Smooth muscle cell (in vitro differentiated cells): ENCODE measurements around the gene SIAH2. TPM values are rescaled to one million over a fixed set of nuclear protein-coding genes. Genes with fewer than 3 reads are reported as not detected.

Experiments used
- DNase-seq: peaks from one replicate; lab custom pipeline; 2025; ENCODE audit not compliant: unreplicated experiment; lab: John Stamatoyannopoulos, UW
- H2AFZ ChIP-seq: fragments of 200-600 bp; sonication (generic); 2 replicates; pipeline ENCODE4 v1.6.0; 2016; ENCODE audit warnings: antibody characterized with exemption, low read depth, mild to moderate bottlenecking
- H3F3A ChIP-seq: fragments of 200-600 bp; sonication (generic); 2 replicates; pipeline ENCODE4 v1.6.0; 2017; ENCODE audit warnings: antibody characterized with exemption, low read depth
- H3K27ac ChIP-seq: fragments of 200-600 bp; sonication (generic); 2 replicates; pipeline ENCODE4 v1.5.1; 2016; ENCODE audit warnings: low read depth, mild to moderate bottlenecking
- H3K27me3 ChIP-seq: fragments of 200-600 bp; sonication (generic); 2 replicates; pipeline ENCODE4 v1.6.1; 2016; ENCODE audit warnings: low read depth, mild to moderate bottlenecking
- H3K36me3 ChIP-seq: fragments of 200-600 bp; sonication (generic); 2 replicates; pipeline ENCODE4 v1.5.1; 2016; ENCODE audit warnings: low read depth
- H3K4me1 ChIP-seq: fragments of 200-600 bp; sonication (generic); 2 replicates; pipeline ENCODE4 v1.5.1; 2016; ENCODE audit warnings: low read depth
- H3K4me2 ChIP-seq: fragments of 200-600 bp; sonication (generic); 2 replicates; pipeline ENCODE4 v1.6.0; 2016; ENCODE audit warnings: mild to moderate bottlenecking
- H3K4me3 ChIP-seq: fragments of 200-600 bp; sonication (generic); 2 replicates; pipeline ENCODE4 v1.5.1; 2016; ENCODE audit warnings: mild to moderate bottlenecking
- H3K79me2 ChIP-seq: fragments of 200-600 bp; sonication (generic); 2 replicates; pipeline ENCODE4 v1.6.0; 2016; ENCODE audit warnings: low read depth, mild to moderate bottlenecking
- H3K9ac ChIP-seq: fragments of 200-600 bp; sonication (generic); 2 replicates; pipeline ENCODE4 v1.6.0; 2016; ENCODE audit warnings: low read depth
- H3K9me3 ChIP-seq: fragments of 200-600 bp; sonication (generic); replicated peaks from 2 replicates; pipeline ENCODE4 v1.5.1; 2016; ENCODE audit warnings: low read depth
- H4K20me1 ChIP-seq: fragments of 200-600 bp; sonication (generic); 2 replicates; pipeline ENCODE4 v1.6.0; 2016; ENCODE audit warnings: low read depth
- WGBS: methylation state at CpG from one replicate; pipeline ENCODE4 v1.1.7; 2016; ENCODE audit warnings: low lambda C conversion rate; 5-methylcytosine and 5-hydroxymethylcytosine counted together
- polyA plus RNA-seq: library from polyadenylated mRNA; unstranded; fragments of >200 nt; fragmentation: Nextera tagmentation; extraction: Ambion mirVana; gene quantifications from 2 replicates; pipeline ENCODE4 v1.2.1, GENCODE V29; 2016
- total RNA-seq: library from RNA; depleted of rRNA; stranded (reverse); fragments of >200 nt; gene quantifications from 2 replicates; pipeline ENCODE4 v1.2.3, GENCODE V29; 2014
- TF ChIP-seq, protein P1 (sequence below): fragments of 200-600 bp; sonication (generic); IDR thresholded peaks from 2 replicates; pipeline ENCODE4 v1.5.1; 2017; ENCODE audit warnings: borderline replicate concordance, mild to moderate bottlenecking, antibody characterized with exemption; ENCODE audit not compliant: insufficient read depth, poor library complexity, severe bottlenecking

SIAH2 gene
- total and polyA plus RNA-seq, 2 experiments from 2014 or later, result 43.9 to 44.9 TPM

DNA sequence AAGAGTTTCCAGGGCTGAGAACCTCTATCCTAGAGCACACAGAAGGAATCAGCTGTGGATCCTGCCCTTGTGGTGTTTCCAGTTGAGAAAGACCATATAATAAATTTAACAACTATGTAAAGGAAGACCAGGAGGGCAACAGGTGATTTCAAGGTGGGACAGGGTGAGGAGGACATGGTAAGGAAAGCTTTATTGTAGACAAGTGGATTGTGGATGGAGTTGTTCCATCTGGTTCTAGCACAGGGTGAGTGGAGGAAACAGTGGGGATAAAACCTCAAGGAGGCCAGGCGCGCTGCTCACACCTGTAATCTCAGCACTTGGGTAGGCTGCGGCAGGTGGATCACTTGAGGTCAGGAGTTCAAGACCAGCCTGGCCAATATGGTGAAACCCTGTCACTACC, 17.1 kb downstream of the SIAH2 start:
- Histone ChIP-seq H3K27me3 (no peaks in the 10 kb centered on the region), H3K79me2 (peaks cover 82% of the 10 kb centered on the region), H3K4me3 (no peak overlapping the region), H3K4me1 (peaks cover 16% of the 10 kb centered on the region), H3K27ac (no peak overlapping the region), H2AFZ (no peak overlapping the region), H3K9me3 (no peaks in the 10 kb centered on the region), H3K36me3 (no peaks in the 10 kb centered on the region), H4K20me1 (peaks cover 98% of the 10 kb centered on the region), H3K9ac (no peak overlapping the region), H3F3A (peaks cover 12% of the 10 kb centered on the region), H3K4me2 (no peak overlapping the region)
- TF ChIP-seq, protein P1, sequence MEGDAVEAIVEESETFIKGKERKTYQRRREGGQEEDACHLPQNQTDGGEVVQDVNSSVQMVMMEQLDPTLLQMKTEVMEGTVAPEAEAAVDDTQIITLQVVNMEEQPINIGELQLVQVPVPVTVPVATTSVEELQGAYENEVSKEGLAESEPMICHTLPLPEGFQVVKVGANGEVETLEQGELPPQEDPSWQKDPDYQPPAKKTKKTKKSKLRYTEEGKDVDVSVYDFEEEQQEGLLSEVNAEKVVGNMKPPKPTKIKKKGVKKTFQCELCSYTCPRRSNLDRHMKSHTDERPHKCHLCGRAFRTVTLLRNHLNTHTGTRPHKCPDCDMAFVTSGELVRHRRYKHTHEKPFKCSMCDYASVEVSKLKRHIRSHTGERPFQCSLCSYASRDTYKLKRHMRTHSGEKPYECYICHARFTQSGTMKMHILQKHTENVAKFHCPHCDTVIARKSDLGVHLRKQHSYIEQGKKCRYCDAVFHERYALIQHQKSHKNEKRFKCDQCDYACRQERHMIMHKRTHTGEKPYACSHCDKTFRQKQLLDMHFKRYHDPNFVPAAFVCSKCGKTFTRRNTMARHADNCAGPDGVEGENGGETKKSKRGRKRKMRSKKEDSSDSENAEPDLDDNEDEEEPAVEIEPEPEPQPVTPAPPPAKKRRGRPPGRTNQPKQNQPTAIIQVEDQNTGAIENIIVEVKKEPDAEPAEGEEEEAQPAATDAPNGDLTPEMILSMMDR, result no peak
- DNase-seq, result no peak
- 100% methylated on average over 3 of the region's 3 CpGs for WGBS

DNA sequence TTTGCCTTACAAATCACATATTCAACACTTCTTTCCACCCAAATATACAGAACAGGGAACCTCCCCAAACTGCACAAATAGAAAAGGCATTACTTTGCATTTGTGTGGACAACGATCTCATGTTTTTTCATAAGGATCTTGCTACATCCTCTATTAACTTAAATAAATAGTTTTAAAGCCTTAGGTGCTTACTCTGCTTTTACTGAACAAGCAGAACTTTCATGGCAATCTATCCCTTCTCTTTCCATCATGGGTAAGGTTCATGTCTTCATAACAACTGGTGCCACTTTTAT, 18.1 kb downstream of the SIAH2 start:
- peaks cover 92% of the 10 kb centered on the region for H4K20me1 ChIP-seq
- peaks cover 72% of the 10 kb centered on the region for H3K79me2 ChIP-seq

DNA sequence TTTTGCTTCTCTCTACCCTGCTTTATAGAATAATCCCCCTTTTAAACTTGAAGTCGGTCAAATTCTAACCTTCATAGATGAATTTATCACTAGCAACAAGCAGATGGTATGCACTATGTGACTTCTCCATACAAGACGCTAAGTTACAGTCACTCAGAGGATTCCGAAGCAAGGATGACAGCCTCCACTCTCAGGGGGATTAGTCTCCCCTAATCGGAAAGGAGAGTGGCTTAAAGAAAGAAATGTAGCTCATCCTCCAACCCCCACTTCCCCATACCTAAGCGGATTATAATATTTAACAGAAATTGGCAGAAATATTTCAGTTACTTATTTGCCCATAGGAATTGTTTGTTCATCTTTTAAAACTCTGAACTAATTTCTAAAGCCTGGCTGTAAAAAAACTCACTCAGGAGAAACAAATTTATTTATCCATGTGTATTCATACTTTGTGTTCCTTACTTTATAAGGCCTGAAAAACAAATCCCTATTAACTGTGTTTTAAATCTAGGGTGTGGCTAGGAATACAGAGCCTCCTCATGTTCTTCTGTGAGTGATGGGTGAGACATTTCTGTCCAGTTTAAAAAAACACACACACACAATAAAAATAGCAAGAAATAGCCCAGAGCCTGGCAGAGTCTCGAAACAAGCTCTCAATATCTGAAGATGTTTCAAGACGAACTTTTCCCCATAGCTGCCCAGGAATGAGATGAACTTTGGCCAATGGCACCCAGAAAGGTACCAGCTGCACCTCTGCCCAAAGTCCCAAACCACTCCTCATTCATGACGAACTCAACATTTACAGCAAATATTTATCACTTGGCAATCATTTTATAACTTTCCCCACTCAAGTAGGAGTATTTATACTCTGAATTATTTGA, 18.7 kb downstream of the SIAH2 start:
- H3K27me3 ChIP-seq, result no peaks in the 10 kb centered on the region
- peaks cover 86% of the 10 kb centered on the region for H4K20me1 ChIP-seq
- TF ChIP-seq, protein P1, result no peak
- H2AFZ ChIP-seq, result no peak overlapping the region
- peaks cover 12% of the 10 kb centered on the region for H3F3A ChIP-seq
- H3K36me3 ChIP-seq, result no peaks in the 10 kb centered on the region
- DNase-seq, result no peak
- H3K27ac ChIP-seq, result peak overlapping the region; percentile 62
- H3K4me2 ChIP-seq, result peak overlapping the region; percentile 13
- no peak overlapping the region for H3K9ac ChIP-seq
- no peaks in the 10 kb centered on the region for H3K9me3 ChIP-seq
- H3K4me3 ChIP-seq, result no peak overlapping the region
- peaks cover 66% of the 10 kb centered on the region for H3K79me2 ChIP-seq
- peaks cover 16% of the 10 kb centered on the region for H3K4me1 ChIP-seq
- WGBS, result 51% methylated on average over 8 of the region's 8 CpGs

More for the DNA sequence above, 18.1 kb downstream of the SIAH2 start:
- peaks cover 16% of the 10 kb centered on the region for H3K4me1 ChIP-seq
- H3F3A ChIP-seq, result peaks cover 12% of the 10 kb centered on the region
- H3K9ac ChIP-seq, result no peak overlapping the region
- H3K27ac ChIP-seq, result peak overlapping the region; percentile 62
- H3K9me3 ChIP-seq, result no peaks in the 10 kb centered on the region
- H3K27me3 ChIP-seq, result no peaks in the 10 kb centered on the region
- TF ChIP-seq, protein P1, result no peak
- H3K36me3 ChIP-seq, result no peaks in the 10 kb centered on the region
- no peak overlapping the region for H3K4me3 ChIP-seq
- peak overlapping the region; percentile 13 for H3K4me2 ChIP-seq
- WGBS, result 88% methylated on average over 1 of the region's 1 CpG
- no peak overlapping the region for H2AFZ ChIP-seq
- DNase-seq, result no peak

DNA sequence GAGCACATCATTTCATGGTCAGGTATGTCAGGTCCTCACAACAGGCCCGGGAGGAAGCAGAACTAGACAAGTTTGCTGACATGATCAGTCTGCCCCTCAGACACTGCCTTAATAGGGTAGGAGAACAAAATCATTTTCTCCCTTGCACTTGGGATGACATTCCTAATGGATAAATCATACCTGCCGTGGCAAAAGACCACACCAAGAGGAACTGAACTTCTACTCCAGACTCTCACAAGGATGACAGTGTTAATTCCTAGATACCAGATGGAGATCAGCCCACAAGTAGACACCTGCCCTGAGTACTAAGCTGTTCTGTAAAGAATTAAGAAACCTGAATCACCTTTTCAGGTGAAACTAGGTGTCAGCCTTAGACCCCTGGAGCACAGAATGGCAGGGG, 19.5 kb downstream of the SIAH2 start:
- H3K9ac ChIP-seq, result no peak overlapping the region
- peaks cover 78% of the 10 kb centered on the region for H4K20me1 ChIP-seq
- H3K36me3 ChIP-seq, result no peaks in the 10 kb centered on the region
- no peak overlapping the region for H3K4me3 ChIP-seq
- H3K9me3 ChIP-seq, result no peaks in the 10 kb centered on the region
- peaks cover 13% of the 10 kb centered on the region for H3F3A ChIP-seq
- no peaks in the 10 kb centered on the region for H3K27me3 ChIP-seq
- TF ChIP-seq, protein P1, result no peak
- no peak for DNase-seq
- peaks cover 59% of the 10 kb centered on the region for H3K79me2 ChIP-seq
- H3K4me2 ChIP-seq, result peak overlapping the region; percentile 13
- peaks cover 16% of the 10 kb centered on the region for H3K4me1 ChIP-seq
- H2AFZ ChIP-seq, result no peak overlapping the region
- WGBS, result 32% methylated on average over 2 of the region's 2 CpGs
- peak overlapping the region; percentile 62 for H3K27ac ChIP-seq
